Renal cortical epithelial cell (primary cell): ENCODE data around the gene TBC1D22A. TPM values are rescaled to one million over a fixed set of nuclear protein-coding genes. Genes with fewer than 3 reads are reported as not detected.

Experiments used
- DNase-seq: peaks from one replicate; pipeline ENCODE4 v3.0.0-alpha.2; 2011; ENCODE audit warnings: low read depth
- total RNA-seq: library from RNA; depleted of rRNA; stranded (reverse); fragments of >200 nt; gene quantifications from 2 replicates; pipeline ENCODE4 v1.2.3, GENCODE V29; 2014

Gene TBC1D22A
- total RNA-seq, 1 donor from 2014 or later: 20.0 TPM

GRCh38 chr22:46883092-46883910 is 120.9 kb downstream of the TBC1D22A start:
- DNase-seq: no peak

GRCh38 chr22:46884365-46884764 is 121.9 kb downstream of the TBC1D22A start:
- DNase-seq: no peak

- DNase-seq: no peak
Measured at GRCh38 chr22:46887978-46888377, 125.5 kb downstream of the TBC1D22A start.

- DNase-seq: no peak
Measured at GRCh38 chr22:46890819-46891218, 128.4 kb downstream of the TBC1D22A start.

- no peak for DNase-seq
Measured at GRCh38 chr22:46891382-46891951, 129.0 kb downstream of the TBC1D22A start.

- DNase-seq: no peak
Measured at GRCh38 chr22:46892866-46893265, 130.4 kb downstream of the TBC1D22A start.

- no peak for DNase-seq
Measured at GRCh38 chr22:46893281-46894020, 131.0 kb downstream of the TBC1D22A start.

GRCh38 chr22:46894081-46894671 is 131.7 kb downstream of the TBC1D22A start:
- DNase-seq: no peak

GRCh38 chr22:46894851-46895640 is 132.6 kb downstream of the TBC1D22A start:
- no peak for DNase-seq

- no peak for DNase-seq
Measured at GRCh38 chr22:46895753-46896152, 133.3 kb downstream of the TBC1D22A start.

- DNase-seq: no peak
Measured at GRCh38 chr22:46896166-46896565, 133.7 kb downstream of the TBC1D22A start.

GRCh38 chr22:46896568-46897245 is 134.3 kb downstream of the TBC1D22A start:
- no peak for DNase-seq

GRCh38 chr22:46897246-46897623 is 134.8 kb downstream of the TBC1D22A start:
- DNase-seq: no peak

- DNase-seq: no peak
Measured at GRCh38 chr22:46900549-46900948, 138.1 kb downstream of the TBC1D22A start.

GRCh38 chr22:46902436-46902835 is 140.0 kb downstream of the TBC1D22A start:
- no peak for DNase-seq

GRCh38 chr22:46902998-46903916 is 140.8 kb downstream of the TBC1D22A start:
- DNase-seq: no peak

- no peak for DNase-seq
Measured at GRCh38 chr22:46905415-46905814, 143.0 kb downstream of the TBC1D22A start.

- no peak for DNase-seq
Measured at GRCh38 chr22:46905834-46906233, 143.4 kb downstream of the TBC1D22A start.

GRCh38 chr22:46906326-46907045 is 144.0 kb downstream of the TBC1D22A start:
- DNase-seq: no peak
